Measurements from ENCODE around the gene CAMTA1. TPM values are rescaled to one million over a fixed set of nuclear protein-coding genes. Genes with fewer than 3 reads are reported as not detected.

CAMTA1 gene
- total and polyA plus RNA-seq, 9 of the 15 experiments (the other 6 are each of a cell fraction or from before 2014, with no cell fraction given) = 43.9 to 161 (median 65.9) TPM

DNA sequence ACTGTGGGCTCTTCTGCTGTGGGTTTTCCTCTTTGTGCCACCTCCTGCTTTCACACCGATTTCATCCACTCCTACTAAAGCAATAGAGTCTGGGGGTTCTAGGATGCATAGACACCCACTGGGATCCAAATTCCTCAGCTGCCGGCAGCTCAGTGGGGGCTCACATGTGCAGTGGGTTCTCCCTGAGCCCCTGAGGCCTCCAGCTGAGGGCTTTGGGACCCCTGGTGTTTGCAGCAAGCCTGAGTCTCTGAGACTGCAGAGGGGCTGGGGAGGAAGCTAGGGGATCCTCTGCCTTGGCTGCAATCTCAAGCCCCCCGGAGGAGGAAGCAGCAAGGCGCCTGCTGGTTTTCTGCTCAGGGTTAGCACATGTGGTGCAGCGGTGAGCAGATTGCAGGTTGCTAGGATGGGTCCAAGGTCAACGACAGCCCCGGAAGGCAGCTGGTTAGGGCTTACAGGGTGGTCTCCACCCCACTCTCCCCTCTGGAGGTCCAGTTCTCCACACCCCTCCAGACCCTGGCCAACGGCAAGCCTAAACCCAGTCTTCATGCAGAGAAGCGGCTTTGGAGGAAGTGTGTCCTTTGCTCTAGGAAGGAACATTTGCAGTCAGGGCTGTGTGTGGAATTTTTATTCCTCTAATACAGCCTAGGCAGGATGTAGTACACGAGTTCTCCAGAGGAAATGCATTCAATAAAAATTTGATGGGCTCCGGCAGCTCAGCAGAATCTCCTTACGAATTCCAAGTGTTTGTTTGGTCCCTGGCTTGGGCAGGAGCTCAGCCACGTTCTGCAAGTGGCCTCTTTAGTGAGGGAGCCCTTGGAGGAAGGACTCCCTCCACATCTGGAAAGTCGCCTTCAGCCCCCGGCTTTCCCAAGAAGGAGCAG, 716.7 kb downstream of the CAMTA1 start:
- H3K27ac ChIP-seq (ENCODE audit: extremely low read depth, low read depth, low read length) = no peak overlapping the region
- ATAC-seq (no peak), DNase-seq (ENCODE audit: extremely low read depth in 1 of 4, low spot score in 3 of 4) (no peak), FAIRE-seq (no peak)
- H3K9ac ChIP-seq (ENCODE audit: insufficient read depth in 1 of 2, low read depth in 2 of 2, low read length in 2 of 2) = no peak overlapping the region
- no peaks in the 10 kb centered on the region for H3K79me2 ChIP-seq (ENCODE audit: control insufficient read depth, insufficient read depth, low read length)
- H3K4me1 ChIP-seq (replicated peaks in 1 of 2; ENCODE audit: control insufficient read depth in 2 of 2, insufficient read depth in 2 of 2, low read length in 2 of 2) = no peaks in the 10 kb centered on the region; a peak in 1 of 5 replicates
- TF ChIP-seq, protein P1, sequence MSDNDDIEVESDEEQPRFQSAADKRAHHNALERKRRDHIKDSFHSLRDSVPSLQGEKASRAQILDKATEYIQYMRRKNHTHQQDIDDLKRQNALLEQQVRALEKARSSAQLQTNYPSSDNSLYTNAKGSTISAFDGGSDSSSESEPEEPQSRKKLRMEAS (CRISPR knock-in tag; IDR thresholded peaks at IDR 0.05) = no peak
- TF ChIP-seq SMC3 (conservative IDR thresholded peaks at IDR 0.05; ENCODE audit: insufficient read depth, low read depth, low read length) (no peak), SMARCC2 (IDR thresholded peaks at IDR 0.05; ENCODE audit: low read depth) (no peak)
- TF ChIP-seq, protein P2, sequence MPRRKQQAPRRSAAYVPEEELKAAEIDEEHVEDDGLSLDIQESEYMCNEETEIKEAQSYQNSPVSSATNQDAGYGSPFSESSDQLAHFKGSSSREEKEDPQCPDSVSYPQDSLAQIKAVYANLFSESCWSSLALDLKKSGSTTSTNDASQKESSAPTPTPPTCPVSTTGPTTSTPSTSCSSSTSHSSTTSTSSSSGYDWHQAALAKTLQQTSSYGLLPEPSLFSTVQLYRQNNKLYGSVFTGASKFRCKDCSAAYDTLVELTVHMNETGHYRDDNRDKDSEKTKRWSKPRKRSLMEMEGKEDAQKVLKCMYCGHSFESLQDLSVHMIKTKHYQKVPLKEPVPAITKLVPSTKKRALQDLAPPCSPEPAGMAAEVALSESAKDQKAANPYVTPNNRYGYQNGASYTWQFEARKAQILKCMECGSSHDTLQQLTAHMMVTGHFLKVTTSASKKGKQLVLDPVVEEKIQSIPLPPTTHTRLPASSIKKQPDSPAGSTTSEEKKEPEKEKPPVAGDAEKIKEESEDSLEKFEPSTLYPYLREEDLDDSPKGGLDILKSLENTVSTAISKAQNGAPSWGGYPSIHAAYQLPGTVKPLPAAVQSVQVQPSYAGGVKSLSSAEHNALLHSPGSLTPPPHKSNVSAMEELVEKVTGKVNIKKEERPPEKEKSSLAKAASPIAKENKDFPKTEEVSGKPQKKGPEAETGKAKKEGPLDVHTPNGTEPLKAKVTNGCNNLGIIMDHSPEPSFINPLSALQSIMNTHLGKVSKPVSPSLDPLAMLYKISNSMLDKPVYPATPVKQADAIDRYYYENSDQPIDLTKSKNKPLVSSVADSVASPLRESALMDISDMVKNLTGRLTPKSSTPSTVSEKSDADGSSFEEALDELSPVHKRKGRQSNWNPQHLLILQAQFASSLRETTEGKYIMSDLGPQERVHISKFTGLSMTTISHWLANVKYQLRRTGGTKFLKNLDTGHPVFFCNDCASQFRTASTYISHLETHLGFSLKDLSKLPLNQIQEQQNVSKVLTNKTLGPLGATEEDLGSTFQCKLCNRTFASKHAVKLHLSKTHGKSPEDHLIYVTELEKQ (CRISPR knock-in tag; IDR thresholded peaks at IDR 0.05) = no peak
- CTCF ChIA-PET (ENCODE audit: low intra/inter-chr PET ratio) = no interaction called here
- H3K4me2 ChIP-seq (ENCODE audit: insufficient read depth, low read length) = no peak overlapping the region
- no peak overlapping the region for H2AFZ ChIP-seq (ENCODE audit: low read depth, low read length)
- peaks cover 13% of the 10 kb centered on the region; the same call in 1 of the 2 replicates for H3K9me3 ChIP-seq (replicated peaks; ENCODE audit: control insufficient read depth, insufficient read depth, low read depth, low read length)
- no peak overlapping the region for H3K4me3 ChIP-seq
- BruUV-seq (replicated peaks) = no TSS peak
- H3K36me3 ChIP-seq (ENCODE audit: control insufficient read depth, insufficient read depth, low read length) = no peaks in the 10 kb centered on the region
- H4K20me1 ChIP-seq (replicated peaks; ENCODE audit: control insufficient read depth, insufficient read depth, low read length) = no peaks in the 10 kb centered on the region
- intact Hi-C loops (cut with micrococcal nuclease) (no loop called here), in situ Hi-C loops (cut with MboI) (no loop called here)
- POLR2A ChIA-PET = no interaction called here
- WGBS (ENCODE audit: insufficient coverage, low coverage, missing lambda C conversion rate) = under 1% methylated on average over 15 of the region's 15 CpGs
- H3K9me1 ChIP-seq (ENCODE audit: control insufficient read depth, insufficient read depth, low read length) = no peaks in the 10 kb centered on the region
- no peaks in the 10 kb centered on the region; a peak in 1 of 5 replicates for H3K27me3 ChIP-seq (ENCODE audit: control insufficient read depth in 2 of 2, insufficient read depth in 2 of 2, low read length in 2 of 2)
